WERI-Rb-1 (cell line): ENCODE results near the gene SLC24A3.

Experiments used
- DNase-seq: peaks from one replicate; pipeline ENCODE4 v3.0.0-alpha.2; 2020
- H3K27ac ChIP-seq: fragments of 250-450 bp; sonication (Bioruptor Pico); 2 replicates; pipeline ENCODE4 v1.5.1; 2020; ENCODE audit warnings: mild to moderate bottlenecking, moderate library complexity
- H3K27me3 ChIP-seq: fragments of 250-450 bp; sonication (Bioruptor Pico); 2 replicates; pipeline ENCODE4 v1.5.1; 2021; ENCODE audit warnings: mild to moderate bottlenecking, low read depth, moderate library complexity; ENCODE audit not compliant: insufficient read depth, severe bottlenecking
- H3K36me3 ChIP-seq: fragments of 250-450 bp; sonication (Bioruptor Pico); 2 replicates; pipeline ENCODE4 v1.5.1; 2020; ENCODE audit warnings: mild to moderate bottlenecking, moderate library complexity
- H3K4me3 ChIP-seq: 2 replicates; pipeline ENCODE4 v1.5.1; 2011; ENCODE audit warnings: low read depth, mild to moderate bottlenecking, control low read depth, low read length
- H3K9me3 ChIP-seq: fragments of 250-450 bp; sonication (Bioruptor Pico); 2 replicates; pipeline ENCODE4 v1.5.1; 2021; ENCODE audit warnings: mild to moderate bottlenecking, moderate library complexity; ENCODE audit not compliant: severe bottlenecking
- TF ChIP-seq, protein P1 (sequence below): IDR thresholded peaks from 2 replicates; pipeline ENCODE4 v1.5.1; 2011; ENCODE audit warnings: low read depth, mild to moderate bottlenecking, control low read depth, inconsistent platforms, low read length

The SLC24A3 gene

GRCh38 chr20:19690462-19690861 is 478.0 kb downstream of the SLC24A3 start:
- no peak for DNase-seq
- peaks cover 5% of the 10 kb centered on the region for H3K27me3 ChIP-seq
- no peak overlapping the region for H3K4me3 ChIP-seq
- TF ChIP-seq, protein P1, sequence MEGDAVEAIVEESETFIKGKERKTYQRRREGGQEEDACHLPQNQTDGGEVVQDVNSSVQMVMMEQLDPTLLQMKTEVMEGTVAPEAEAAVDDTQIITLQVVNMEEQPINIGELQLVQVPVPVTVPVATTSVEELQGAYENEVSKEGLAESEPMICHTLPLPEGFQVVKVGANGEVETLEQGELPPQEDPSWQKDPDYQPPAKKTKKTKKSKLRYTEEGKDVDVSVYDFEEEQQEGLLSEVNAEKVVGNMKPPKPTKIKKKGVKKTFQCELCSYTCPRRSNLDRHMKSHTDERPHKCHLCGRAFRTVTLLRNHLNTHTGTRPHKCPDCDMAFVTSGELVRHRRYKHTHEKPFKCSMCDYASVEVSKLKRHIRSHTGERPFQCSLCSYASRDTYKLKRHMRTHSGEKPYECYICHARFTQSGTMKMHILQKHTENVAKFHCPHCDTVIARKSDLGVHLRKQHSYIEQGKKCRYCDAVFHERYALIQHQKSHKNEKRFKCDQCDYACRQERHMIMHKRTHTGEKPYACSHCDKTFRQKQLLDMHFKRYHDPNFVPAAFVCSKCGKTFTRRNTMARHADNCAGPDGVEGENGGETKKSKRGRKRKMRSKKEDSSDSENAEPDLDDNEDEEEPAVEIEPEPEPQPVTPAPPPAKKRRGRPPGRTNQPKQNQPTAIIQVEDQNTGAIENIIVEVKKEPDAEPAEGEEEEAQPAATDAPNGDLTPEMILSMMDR = no peak
- H3K27ac ChIP-seq = no peak overlapping the region
- no peaks in the 10 kb centered on the region for H3K36me3 ChIP-seq
- H3K9me3 ChIP-seq = no peaks in the 10 kb centered on the region

DNA sequence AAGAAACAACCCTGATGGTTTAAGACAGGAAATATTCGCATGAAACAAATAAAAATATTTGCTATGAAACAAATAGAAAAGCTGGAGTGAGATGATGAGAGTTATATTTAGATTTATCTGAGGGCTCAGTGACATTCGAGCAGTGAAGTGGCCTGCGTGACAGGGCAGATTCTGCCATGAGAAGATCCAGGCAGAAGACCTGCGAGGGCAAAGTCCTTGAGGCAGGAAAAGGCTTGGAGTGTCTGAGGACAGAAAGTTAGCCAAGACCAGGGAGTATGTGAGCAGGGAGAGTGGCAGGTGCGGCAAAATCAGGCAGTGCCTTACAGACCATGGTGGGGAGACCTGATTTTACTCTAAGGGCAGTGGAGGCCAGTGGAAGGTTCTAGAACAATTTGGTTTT is 478.7 kb downstream of the SLC24A3 start:
- Histone ChIP-seq H3K27ac (no peak overlapping the region), H3K36me3 (no peaks in the 10 kb centered on the region), H3K4me3 (no peak overlapping the region), H3K9me3 (no peaks in the 10 kb centered on the region), H3K27me3 (no peaks in the 10 kb centered on the region)
- TF ChIP-seq, protein P1 = no peak
- DNase-seq = no peak

- Histone ChIP-seq H3K27me3 (no peaks in the 10 kb centered on the region), H3K4me3 (no peak overlapping the region), H3K9me3 (no peaks in the 10 kb centered on the region), H3K36me3 (no peaks in the 10 kb centered on the region), H3K27ac (no peak overlapping the region)
- no peak for DNase-seq
- TF ChIP-seq, protein P1 = no peak
Observed at GRCh38 chr20:19692100-19692499, 479.7 kb downstream of the SLC24A3 start.

DNA sequence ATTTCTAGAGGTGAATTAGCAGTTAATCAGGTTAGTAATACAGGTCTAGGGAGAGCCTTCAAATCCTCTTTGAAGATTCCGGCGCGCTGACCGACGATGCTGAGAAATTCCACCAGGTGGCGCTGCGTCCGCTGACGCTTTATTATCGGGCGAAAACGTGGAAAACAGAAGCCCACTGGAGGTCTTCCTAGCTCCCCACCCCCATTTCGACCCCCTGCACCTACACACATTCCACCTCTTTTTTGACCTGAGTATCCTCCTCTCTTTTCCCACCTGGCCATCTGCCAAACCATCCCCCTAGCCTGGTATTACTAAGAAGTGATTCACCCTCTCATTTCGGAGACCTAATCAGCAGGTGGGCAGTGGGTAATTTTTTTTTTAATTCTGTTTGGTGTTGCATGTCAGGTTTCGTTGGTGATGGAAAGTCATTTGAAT is 480.3 kb downstream of the SLC24A3 start:
- H3K36me3 ChIP-seq = no peaks in the 10 kb centered on the region
- no peak overlapping the region for H3K4me3 ChIP-seq
- H3K27me3 ChIP-seq = no peaks in the 10 kb centered on the region
- no peak overlapping the region for H3K27ac ChIP-seq
- TF ChIP-seq, protein P1 = peak; percentile 81
- DNase-seq = peak; percentile 48
- H3K9me3 ChIP-seq = no peaks in the 10 kb centered on the region

GRCh38 chr20:19693508-19693907 is 481.1 kb downstream of the SLC24A3 start:
- Histone ChIP-seq H3K9me3 (no peaks in the 10 kb centered on the region), H3K36me3 (no peaks in the 10 kb centered on the region), H3K27me3 (no peaks in the 10 kb centered on the region), H3K4me3 (no peak overlapping the region), H3K27ac (no peak overlapping the region)
- no peak for DNase-seq
- TF ChIP-seq, protein P1 = no peak

- Histone ChIP-seq H3K27me3 (no peaks in the 10 kb centered on the region), H3K9me3 (no peaks in the 10 kb centered on the region), H3K4me3 (no peak overlapping the region), H3K36me3 (no peaks in the 10 kb centered on the region), H3K27ac (no peak overlapping the region)
- TF ChIP-seq, protein P1 = no peak
- no peak for DNase-seq
Observed at GRCh38 chr20:19695081-19695480, 482.6 kb downstream of the SLC24A3 start.
